ENCODE results near the gene GPHA2.
A peak's percentile ranks its signal among the peaks of the same experiment; 100 is the strongest.

GPHA2 gene

GRCh38 chr11:64930340-64930739, 5.4 kb downstream of the GPHA2 start:
- no peak for DNase-seq (ENCODE audit: low read depth, low spot score)

GRCh38 chr11:64929625-64930024, 6.1 kb downstream of the GPHA2 start:
- no peak for DNase-seq (ENCODE audit: low read depth, low spot score)

- DNase-seq (ENCODE audit: low read depth, low spot score), result no peak
Observed at GRCh38 chr11:64928957-64929356, 6.7 kb downstream of the GPHA2 start.

- DNase-seq (ENCODE audit: low read depth, low spot score), result no peak
Observed at GRCh38 chr11:64926689-64927088, 9.0 kb downstream of the GPHA2 start.

GRCh38 chr11:64925536-64926436, 9.9 kb downstream of the GPHA2 start:
- DNase-seq (ENCODE audit: low read depth, low spot score), result no peak

GRCh38 chr11:64924910-64925284, 10.8 kb downstream of the GPHA2 start:
- no peak for DNase-seq (ENCODE audit: low read depth, low spot score)

GRCh38 chr11:64923944-64924909, 11.5 kb downstream of the GPHA2 start, which contains the start of gene PPP2R5B:
Gene PPP2R5B, plus strand, starts transcription at chr11:64924689. Its CDS starts 1,046 bp downstream, at chr11:64925735.
- DNase-seq (ENCODE audit: low read depth, low spot score), result peak; percentile 74

GRCh38 chr11:64923151-64923661, 12.5 kb downstream of the GPHA2 start:
- no peak for DNase-seq (ENCODE audit: low read depth, low spot score)

- DNase-seq (ENCODE audit: low read depth, low spot score), result no peak
Observed at GRCh38 chr11:64921384-64921783, 14.3 kb downstream of the GPHA2 start.

- DNase-seq (ENCODE audit: low read depth, low spot score), result no peak
Observed at GRCh38 chr11:64920124-64920523, 15.6 kb downstream of the GPHA2 start.

- DNase-seq (ENCODE audit: low read depth, low spot score), result no peak
Observed at GRCh38 chr11:64919627-64920026, 16.1 kb downstream of the GPHA2 start.

- no peak for DNase-seq (ENCODE audit: low read depth, low spot score)
Observed at GRCh38 chr11:64918017-64918416, 17.7 kb downstream of the GPHA2 start.

- no peak for DNase-seq (ENCODE audit: low read depth, low spot score)
Observed at GRCh38 chr11:64917663-64917995, 18.1 kb downstream of the GPHA2 start.

- DNase-seq (ENCODE audit: low read depth, low spot score), result peak; percentile 99
Observed at GRCh38 chr11:64916775-64917662, 18.7 kb downstream of the GPHA2 start, which contains the start of gene ATG2A. Gene ATG2A, minus strand, starts transcription at chr11:64917209. Its CDS starts 74 bp downstream, at chr11:64917135.

- no peak for DNase-seq (ENCODE audit: low read depth, low spot score)
Observed at GRCh38 chr11:64916040-64916774, 19.5 kb downstream of the GPHA2 start.

GRCh38 chr11:64915376-64915887, 20.3 kb downstream of the GPHA2 start:
- no peak for DNase-seq (ENCODE audit: low read depth, low spot score)

- no peak for DNase-seq (ENCODE audit: low read depth, low spot score)
Observed at GRCh38 chr11:64914123-64914522, 21.6 kb downstream of the GPHA2 start.

- no peak for DNase-seq (ENCODE audit: low read depth, low spot score)
Observed at GRCh38 chr11:64913171-64913727, 22.4 kb downstream of the GPHA2 start.

- DNase-seq (ENCODE audit: low read depth, low spot score), result no peak
Observed at GRCh38 chr11:64911689-64912088, 24.0 kb downstream of the GPHA2 start.

GRCh38 chr11:64911142-64911541, 24.6 kb downstream of the GPHA2 start:
- no peak for DNase-seq (ENCODE audit: low read depth, low spot score)

Data from iPS DF 19.7 (cell line).